Heart left ventricle (tissue), 13 donors: ENCODE data around the gene GLT8D1.

Source experiments
- POLR2A ChIP-seq, 2 donors: fragments of 450-650 bp; IDR thresholded peaks; one replicate each; pipeline ENCODE4 v1.6.1; 2017; ENCODE audit warnings: antibody characterized with exemption in 2 of 2, mild to moderate bottlenecking in 2 of 2, moderate library complexity in 2 of 2
- TF ChIP-seq, protein P1 (sequence below), 12 donors: fragments of 200-600 bp; sonication (generic) in 4 of 12; IDR thresholded peaks; one replicate each; pipeline versions ENCODE4 v1.5.0 to v1.8.0; 2018 to 2022; ENCODE audit warnings: antibody characterized with exemption in 12 of 12, mild to moderate bottlenecking in 5 of 12
- donor health status: ischemic (EF 13 %, LVEDD 7.1; RV severe dilation, severe dysfunction).
- donor health status: DM: no; HTN: yes; CAD: no.
- donor health status: DM: no; HTN: no; CAD: no.
- donor health status: ischemic (EF 25% LVEDD 6.9; RV normal size, moderate dysfunction).
- donor health status: ischemic (EF 25% LVEDD 5.7; RV mildly dilated, moderate dysfunction).
- donor health status: ischemic (EF 35%, LVEDD 5.7; RV mildly dilated, moderate dysfunction).
- donor health status: nonischemic (EF 11% LVEDD 7.7; RV severe dilation, severe dysfunction).
- donor health status: DM: yes; HTN: yes; CAD: no.
- donor health status: PGD.
- donor health status: ischemic (EF 29% LVEDD 5.4; RV normal size, mild dysfunction).
- donor health status: nonischemic (EF 23%, LVEDD 6.1; RV moderate dilation, normal function).

DNA sequence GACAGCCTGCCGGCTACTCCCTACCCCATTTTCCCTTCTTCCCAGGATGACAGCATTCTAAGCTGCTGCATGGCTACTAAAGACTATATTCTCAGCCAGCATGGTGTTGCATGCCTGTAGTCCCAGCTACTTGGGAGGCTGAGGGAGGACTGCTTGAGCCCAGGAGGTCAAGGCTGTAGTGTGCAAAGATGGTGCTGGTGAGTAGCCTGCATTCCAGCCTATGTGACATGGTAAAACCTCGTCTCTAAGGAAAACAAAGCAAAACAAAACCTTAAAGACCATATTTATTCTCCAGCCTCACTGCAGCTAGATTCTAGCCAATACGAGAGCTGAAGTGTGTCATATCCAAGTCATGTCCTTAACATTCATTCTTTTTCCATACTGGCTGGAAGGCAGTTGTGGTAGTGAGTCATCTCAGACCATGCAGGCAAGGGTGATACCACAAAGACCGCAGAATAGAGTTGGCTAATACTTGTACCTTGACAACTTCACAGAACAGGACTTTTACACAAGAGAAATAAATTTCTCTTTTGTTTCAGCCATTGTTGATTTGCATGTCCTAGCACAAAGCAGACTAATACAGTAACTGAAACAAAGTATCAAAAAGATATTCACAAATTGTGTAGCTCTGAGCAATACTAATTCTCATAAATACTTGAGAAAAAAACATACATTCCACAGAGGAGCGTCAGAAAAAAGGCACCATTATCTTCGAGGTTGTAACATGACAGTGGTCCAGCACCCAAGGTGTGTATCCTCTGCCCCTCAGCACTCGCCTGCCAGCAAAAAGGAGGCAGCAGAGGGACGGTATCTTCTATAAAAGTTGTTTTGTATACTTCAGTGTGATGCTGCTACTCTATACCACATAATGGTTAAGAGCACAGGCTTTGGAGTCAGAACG, 34.7 kb downstream of the GLT8D1 start:
- TF ChIP-seq, protein P1, sequence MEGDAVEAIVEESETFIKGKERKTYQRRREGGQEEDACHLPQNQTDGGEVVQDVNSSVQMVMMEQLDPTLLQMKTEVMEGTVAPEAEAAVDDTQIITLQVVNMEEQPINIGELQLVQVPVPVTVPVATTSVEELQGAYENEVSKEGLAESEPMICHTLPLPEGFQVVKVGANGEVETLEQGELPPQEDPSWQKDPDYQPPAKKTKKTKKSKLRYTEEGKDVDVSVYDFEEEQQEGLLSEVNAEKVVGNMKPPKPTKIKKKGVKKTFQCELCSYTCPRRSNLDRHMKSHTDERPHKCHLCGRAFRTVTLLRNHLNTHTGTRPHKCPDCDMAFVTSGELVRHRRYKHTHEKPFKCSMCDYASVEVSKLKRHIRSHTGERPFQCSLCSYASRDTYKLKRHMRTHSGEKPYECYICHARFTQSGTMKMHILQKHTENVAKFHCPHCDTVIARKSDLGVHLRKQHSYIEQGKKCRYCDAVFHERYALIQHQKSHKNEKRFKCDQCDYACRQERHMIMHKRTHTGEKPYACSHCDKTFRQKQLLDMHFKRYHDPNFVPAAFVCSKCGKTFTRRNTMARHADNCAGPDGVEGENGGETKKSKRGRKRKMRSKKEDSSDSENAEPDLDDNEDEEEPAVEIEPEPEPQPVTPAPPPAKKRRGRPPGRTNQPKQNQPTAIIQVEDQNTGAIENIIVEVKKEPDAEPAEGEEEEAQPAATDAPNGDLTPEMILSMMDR (IDR thresholded peaks at IDR 0.05) = no peak
- TF ChIP-seq POLR2A (IDR thresholded peaks at IDR 0.05) = no peak
